PC-3 (cell line): ENCODE data around the gene CDH19. TPM values are rescaled to one million over a fixed set of nuclear protein-coding genes. Genes with fewer than 3 reads are reported as not detected.
A peak's percentile ranks its signal among the peaks of the same experiment; 100 is the strongest.

ENCODE experiments used
- ATAC-seq: fragments of 200-7000 bp; cut with Tn5 transposase; 2 replicates; pipeline ENCODE4 v1.9.1; 2020; ENCODE audit warnings: mild to moderate bottlenecking, moderate library complexity
- BruUV-seq: library from RNA; stranded (reverse); fragments of 400-500 nt; replicated peaks from 2 replicates; lab custom pipeline; 2021; lab: Mats Ljungman, UMichigan
- CTCF ChIA-PET: fragments of 300-600 bp; sonication (Branson Sonifier 250); formaldehyde crosslinking; loops from one replicate; lab custom pipeline; 2022; ENCODE audit warnings: antibody characterized with exemption; lab: Charles Lee
- POLR2A ChIA-PET: fragments of 300-600 bp; sonication (Branson Sonifier 250); formaldehyde crosslinking; loops from one replicate; lab custom pipeline; 2022; ENCODE audit warnings: antibody characterized with exemption; ENCODE audit not compliant: unreplicated experiment; lab: Charles Lee
- DNase-seq: peaks from one replicate; pipeline ENCODE4 v3.0.0-alpha.2; 2015
- H2AFZ ChIP-seq: fragments of 300-600 bp; sonication (generic); 2 replicates; pipeline ENCODE4 v1.6.0; 2016; ENCODE audit warnings: antibody characterized with exemption, low read length
- H3F3A ChIP-seq: fragments of 300-600 bp; sonication (generic); one replicate; pipeline ENCODE4 v1.6.0; 2017; ENCODE audit warnings: antibody characterized with exemption, low read length, control low read depth, mild to moderate bottlenecking; ENCODE audit not compliant: unreplicated experiment
- H3K27ac ChIP-seq: fragments of 300-600 bp; sonication (generic); 2 replicates; pipeline ENCODE4 v1.5.1; 2016; ENCODE audit warnings: mild to moderate bottlenecking, low read length
- H3K27me3 ChIP-seq: fragments of 300-600 bp; sonication (generic); 2 replicates; pipeline ENCODE4 v1.6.1; 2016; ENCODE audit warnings: low read length, mixed read lengths
- H3K36me3 ChIP-seq: fragments of 300-600 bp; sonication (generic); 2 replicates; pipeline ENCODE4 v1.6.1; 2016; ENCODE audit warnings: low read depth, mixed run types, low read length, mixed read lengths
- H3K4me1 ChIP-seq: fragments of 300-600 bp; sonication (generic); 2 replicates; pipeline ENCODE4 v1.5.1; 2016; ENCODE audit warnings: low read length; ENCODE audit not compliant: insufficient read depth
- H3K4me2 ChIP-seq: fragments of 300-600 bp; sonication (generic); 2 replicates; pipeline ENCODE4 v1.6.0; 2016; ENCODE audit warnings: low read length
- H3K4me3 ChIP-seq: fragments of 300-600 bp; sonication (generic); 2 replicates; pipeline ENCODE4 v1.5.1; 2016; ENCODE audit warnings: mild to moderate bottlenecking, low read length, mixed read lengths
- H3K79me2 ChIP-seq: fragments of 300-600 bp; sonication (generic); 2 replicates; pipeline ENCODE4 v1.6.1; 2017; ENCODE audit warnings: low read length, mixed read lengths
- H3K9ac ChIP-seq: fragments of 300-600 bp; sonication (generic); 2 replicates; pipeline ENCODE4 v1.6.0; 2016; ENCODE audit warnings: mild to moderate bottlenecking, low read length
- H3K9me2 ChIP-seq: fragments of 300-600 bp; sonication (generic); replicated peaks from 2 replicates; pipeline ENCODE4 v1.6.1; 2016; ENCODE audit warnings: mixed run types, low read length, mixed read lengths
- H3K9me3 ChIP-seq: fragments of 300-600 bp; sonication (generic); 2 replicates; pipeline ENCODE4 v1.6.1; 2016; ENCODE audit warnings: low read length, mixed read lengths
- H4K20me1 ChIP-seq: fragments of 300-600 bp; sonication (generic); 2 replicates; pipeline ENCODE4 v1.6.1; 2016; ENCODE audit warnings: low read length, mixed read lengths
- EZH2 ChIP-seq: fragments of 300-600 bp; sonication (generic); IDR thresholded peaks from one replicate; pipeline ENCODE4 v1.6.1; 2017; ENCODE audit warnings: antibody characterized with exemption, mild to moderate bottlenecking, low read length; ENCODE audit not compliant: unreplicated experiment
- EZH2phosphoT487 ChIP-seq: fragments of 300-600 bp; sonication (generic); IDR thresholded peaks from 2 replicates; pipeline ENCODE4 v1.6.1; 2018; ENCODE audit warnings: mild to moderate bottlenecking, antibody characterized with exemption, low read length, borderline replicate concordance
- intact Hi-C: fragments of 100-400 bp; cut with micrococcal nuclease; formaldehyde crosslinking; loops from 2 replicates; pipeline ENCODE4 v1.9.0; 2023
- total RNA-seq: library from RNA; depleted of rRNA; stranded (reverse); fragments of >200 nt; gene quantifications from 2 replicates; pipeline ENCODE4 v1.2.3, GENCODE V29; 2014
- TF ChIP-seq, protein P1 (sequence below): fragments of 300-600 bp; sonication (generic); conservative IDR thresholded peaks from 2 replicates; pipeline ENCODE4 v1.5.1; 2017; ENCODE audit warnings: antibody characterized with exemption, low read depth, mild to moderate bottlenecking, low read length

The CDH19 gene
- total RNA-seq, 1 experiment from 2014 or later, result 0.11 TPM

DNA sequence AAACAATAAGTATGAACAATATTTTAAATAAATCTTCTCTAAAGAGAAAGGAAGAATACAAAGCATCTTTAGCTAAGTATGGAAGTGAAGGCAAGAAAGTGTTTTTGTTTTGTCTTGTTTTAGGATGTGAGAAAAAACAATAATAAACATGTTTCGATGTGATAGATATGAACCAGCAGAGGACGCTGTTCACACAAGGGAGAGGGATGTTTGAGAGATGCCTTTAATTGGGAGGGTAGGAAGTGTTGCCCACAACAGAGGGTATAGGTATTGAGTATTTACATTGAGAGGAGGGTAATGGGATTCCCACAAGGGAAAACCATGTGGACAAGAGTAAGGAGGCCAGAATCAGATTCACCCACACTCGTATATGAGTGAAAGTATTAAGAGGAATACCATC, 55.1 kb downstream of the CDH19 start:
- Histone ChIP-seq H3K27me3 (no peaks in the 10 kb centered on the region), H3K4me2 (no peak overlapping the region), H3K9me3 (no peaks in the 10 kb centered on the region), H3K36me3 (no peaks in the 10 kb centered on the region), H3F3A (no peaks in the 10 kb centered on the region), H2AFZ (no peak overlapping the region), H3K4me3 (no peak overlapping the region), H3K9me2 (no peaks in the 10 kb centered on the region), H3K4me1 (no peaks in the 10 kb centered on the region), H4K20me1 (no peaks in the 10 kb centered on the region), H3K9ac (no peak overlapping the region), H3K27ac (no peak overlapping the region), H3K79me2 (no peaks in the 10 kb centered on the region)
- TF ChIP-seq EZH2 (no peak), EZH2phosphoT487 (no peak)
- TF ChIP-seq, protein P1, sequence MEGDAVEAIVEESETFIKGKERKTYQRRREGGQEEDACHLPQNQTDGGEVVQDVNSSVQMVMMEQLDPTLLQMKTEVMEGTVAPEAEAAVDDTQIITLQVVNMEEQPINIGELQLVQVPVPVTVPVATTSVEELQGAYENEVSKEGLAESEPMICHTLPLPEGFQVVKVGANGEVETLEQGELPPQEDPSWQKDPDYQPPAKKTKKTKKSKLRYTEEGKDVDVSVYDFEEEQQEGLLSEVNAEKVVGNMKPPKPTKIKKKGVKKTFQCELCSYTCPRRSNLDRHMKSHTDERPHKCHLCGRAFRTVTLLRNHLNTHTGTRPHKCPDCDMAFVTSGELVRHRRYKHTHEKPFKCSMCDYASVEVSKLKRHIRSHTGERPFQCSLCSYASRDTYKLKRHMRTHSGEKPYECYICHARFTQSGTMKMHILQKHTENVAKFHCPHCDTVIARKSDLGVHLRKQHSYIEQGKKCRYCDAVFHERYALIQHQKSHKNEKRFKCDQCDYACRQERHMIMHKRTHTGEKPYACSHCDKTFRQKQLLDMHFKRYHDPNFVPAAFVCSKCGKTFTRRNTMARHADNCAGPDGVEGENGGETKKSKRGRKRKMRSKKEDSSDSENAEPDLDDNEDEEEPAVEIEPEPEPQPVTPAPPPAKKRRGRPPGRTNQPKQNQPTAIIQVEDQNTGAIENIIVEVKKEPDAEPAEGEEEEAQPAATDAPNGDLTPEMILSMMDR, result peak; percentile 66
- ATAC-seq (no peak), DNase-seq (peak; percentile 33)
- ChIA-PET POLR2A (no interaction called here), CTCF (no interaction called here)
- no TSS peak for BruUV-seq
- intact Hi-C loops, result no loop called here

DNA sequence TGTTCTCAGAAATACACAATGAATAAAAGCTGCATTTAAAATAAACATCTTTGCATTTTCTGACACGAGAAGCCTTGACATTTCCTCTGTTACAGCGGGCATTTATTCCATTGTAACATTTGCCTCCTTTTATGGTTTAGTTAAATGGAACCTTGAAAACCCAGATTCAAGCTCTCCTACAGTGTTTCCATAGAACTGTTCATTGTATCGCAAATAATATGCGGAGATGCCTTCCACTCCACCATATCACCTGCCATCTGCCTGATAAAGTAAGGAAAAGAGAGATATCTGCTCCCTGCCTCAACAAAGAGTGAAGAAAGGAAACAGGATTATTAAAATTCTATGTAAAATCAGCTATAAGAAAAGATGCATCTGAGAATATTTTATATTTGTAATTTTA, 69.8 kb downstream of the CDH19 start:
- ATAC-seq (no peak), DNase-seq (no peak)
- Histone ChIP-seq H3K4me1 (no peaks in the 10 kb centered on the region), H3K79me2 (no peaks in the 10 kb centered on the region), H2AFZ (no peak overlapping the region), H3K27ac (no peak overlapping the region), H3K4me2 (no peak overlapping the region), H3K9me2 (no peaks in the 10 kb centered on the region), H3F3A (no peaks in the 10 kb centered on the region), H4K20me1 (no peaks in the 10 kb centered on the region), H3K9ac (no peak overlapping the region), H3K36me3 (no peaks in the 10 kb centered on the region), H3K9me3 (no peaks in the 10 kb centered on the region), H3K27me3 (no peaks in the 10 kb centered on the region), H3K4me3 (no peak overlapping the region)
- intact Hi-C loops, result no loop called here
- CTCF ChIA-PET, result interaction anchor here (0.6 to 1.3 kb wide), 5 partner anchors 72 to 908 kb away, joined by 3 to 8 read pairs (median 3); no protein-coding TSS in a partner anchor
- no peak for TF ChIP-seq EZH2
- TF ChIP-seq, protein P1, result no peak
- TF ChIP-seq EZH2phosphoT487, result no peak
- no TSS peak for BruUV-seq
- POLR2A ChIA-PET, result no interaction called here

DNA sequence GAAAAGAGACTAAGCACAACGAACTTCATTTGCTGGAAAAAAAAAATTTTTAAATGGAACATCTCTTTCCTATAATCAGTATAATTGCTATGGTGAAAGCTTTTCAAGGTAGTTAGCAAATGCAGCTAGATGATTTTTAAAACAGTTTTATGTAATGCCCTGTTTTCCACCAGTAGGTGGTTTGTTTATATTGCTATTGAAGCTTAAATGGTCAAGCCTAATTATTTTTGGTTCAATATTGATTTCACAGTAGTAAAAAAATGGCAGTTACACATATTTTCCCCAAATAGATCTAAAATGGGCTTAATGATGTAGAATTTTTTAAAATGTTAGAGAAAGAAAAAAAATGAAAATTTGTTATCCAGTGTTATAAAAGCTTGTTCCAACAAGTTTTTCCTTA, 70.2 kb downstream of the CDH19 start:
- Histone ChIP-seq H3K4me2 (no peak overlapping the region), H3K36me3 (no peaks in the 10 kb centered on the region), H3K9me2 (no peaks in the 10 kb centered on the region), H3K79me2 (no peaks in the 10 kb centered on the region), H4K20me1 (no peaks in the 10 kb centered on the region), H3K9ac (no peak overlapping the region), H2AFZ (no peak overlapping the region), H3K9me3 (no peaks in the 10 kb centered on the region), H3K27me3 (no peaks in the 10 kb centered on the region), H3F3A (no peaks in the 10 kb centered on the region), H3K4me3 (no peak overlapping the region), H3K4me1 (no peaks in the 10 kb centered on the region), H3K27ac (no peak overlapping the region)
- intact Hi-C loops, result no loop called here
- ChIA-PET CTCF (interaction anchor here (0.5 to 1.3 kb wide), 6 partner anchors 14 to 907 kb away, joined by 3 to 8 read pairs (median 4); no protein-coding TSS in a partner anchor), POLR2A (no interaction called here)
- DNase-seq (no peak), ATAC-seq (no peak)
- BruUV-seq, result no TSS peak
- TF ChIP-seq, protein P1, result peak; percentile 41; the same call in 1 of the 2 replicates
- TF ChIP-seq EZH2 (no peak), EZH2phosphoT487 (no peak)
